ENCODE data around the gene UBASH3B. TPM values are rescaled to one million over a fixed set of nuclear protein-coding genes. Genes with fewer than 3 reads are reported as not detected.
A peak's percentile ranks its signal among the peaks of the same experiment; 100 is the strongest.
"Not testable (repeated sequence)": the region's sequence is repeated elsewhere in the genome, so short reads cannot be mapped to it uniquely, and the experiment has no call there.

UBASH3B gene
- total RNA-seq, 2 experiments from 2014 or later = 24.5 to 28.6 TPM

- H3K27me3 Mint-ChIP-seq = no peaks in the 10 kb centered on the region
- TF ChIP-seq CTCF (IDR thresholded peaks at IDR 0.05) = no peak
- H3K36me3 Mint-ChIP-seq (ENCODE audit: low read depth) = peaks cover 3% of the 10 kb centered on the region
- Histone ChIP-seq H3K9me3 (ENCODE audit: control insufficient read depth in 1 of 2, insufficient read depth in 1 of 2, low read length in 2 of 2) (no peaks in the 10 kb centered on the region), H3K27me3 (ENCODE audit: control insufficient read depth in 1 of 2, insufficient read depth in 2 of 2, low read length in 2 of 2) (no peaks in the 10 kb centered on the region), H3K36me3 (ENCODE audit: insufficient read depth, low read length) (no peaks in the 10 kb centered on the region), H3K4me1 (ENCODE audit: insufficient read depth, low read length) (peaks cover 68% of the 10 kb centered on the region), H3K4me3 (ENCODE audit: low read length) (no peak overlapping the region), H3K27ac (ENCODE audit: low read depth in 1 of 2, low read length in 2 of 2) (peak overlapping the region; percentile 10 to 91)
- ChIA-PET POLR2A (interaction anchor here (1.1 to 4.3 kb wide), 7 partner anchors 12 to 333 kb away, joined by 3 to 46 read pairs (median 8); partner anchors contain the start of gene HSPA8), CTCF (no interaction called here)
- peak overlapping the region; percentile 59 for H3K4me3 Mint-ChIP-seq
- ATAC-seq (ENCODE audit: poor library complexity) (no peak), DNase-seq (no peak)
- H3K27ac Mint-ChIP-seq = peak overlapping the region; percentile 95
- intact Hi-C loops (cut with DNase I, micrococcal nuclease) = no loop called here
- H3K9me3 Mint-ChIP-seq = no peaks in the 10 kb centered on the region
- H3K4me1 Mint-ChIP-seq (ENCODE audit: low read depth) = peaks cover 48% of the 10 kb centered on the region
These were observed 73.0 kb downstream of the UBASH3B start for GRCh38 chr11:122728561-122728960.

DNA sequence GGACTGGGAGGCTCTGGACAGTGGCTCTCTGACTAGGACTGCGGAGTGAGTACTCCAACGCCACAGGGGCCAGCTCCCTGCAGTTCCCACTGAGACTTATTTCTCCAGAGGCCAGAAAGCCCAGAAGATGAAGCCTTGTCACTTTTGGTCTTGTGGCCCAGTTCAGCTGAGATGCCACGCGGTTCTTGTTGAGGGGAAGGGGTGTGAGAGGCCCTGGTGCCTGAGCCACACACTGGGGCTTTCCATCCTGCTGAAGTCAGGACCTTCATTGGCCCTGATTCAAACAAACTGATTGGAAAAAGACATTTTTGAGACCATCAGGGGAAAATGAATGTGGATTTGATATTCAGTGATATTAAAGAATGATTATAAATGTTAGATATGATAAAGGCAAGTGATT, 73.6 kb downstream of the UBASH3B start:
- peak overlapping the region; percentile 95 for H3K27ac Mint-ChIP-seq
- H3K4me3 ChIP-seq (ENCODE audit: low read length) = no peak overlapping the region
- DNase-seq (peak in 2 of 14 experiments; percentile 25 to 30), ATAC-seq (ENCODE audit: poor library complexity) (no peak)
- no peaks in the 10 kb centered on the region for H3K27me3 ChIP-seq (ENCODE audit: control insufficient read depth in 1 of 2, insufficient read depth in 2 of 2, low read length in 2 of 2)
- H3K4me3 Mint-ChIP-seq = peak overlapping the region; percentile 34
- intact Hi-C loops (cut with DNase I, micrococcal nuclease) = no loop called here
- no peaks in the 10 kb centered on the region for H3K9me3 Mint-ChIP-seq
- no peaks in the 10 kb centered on the region for H3K9me3 ChIP-seq (ENCODE audit: control insufficient read depth in 1 of 2, insufficient read depth in 1 of 2, low read length in 2 of 2)
- CTCF ChIA-PET = no interaction called here
- peaks cover 42% of the 10 kb centered on the region for H3K4me1 Mint-ChIP-seq (ENCODE audit: low read depth)
- H3K27me3 Mint-ChIP-seq = no peaks in the 10 kb centered on the region
- no peak for TF ChIP-seq CTCF (IDR thresholded peaks at IDR 0.05)
- peak overlapping the region; percentile 10 to 91 for H3K27ac ChIP-seq (ENCODE audit: low read depth in 1 of 2, low read length in 2 of 2)
- POLR2A ChIA-PET = interaction anchor here (1.1 to 4.3 kb wide), 4 partner anchors 11 to 54 kb away, joined by 3 to 46 read pairs (median 18); no protein-coding TSS in a partner anchor
- peaks cover 68% of the 10 kb centered on the region for H3K4me1 ChIP-seq (ENCODE audit: insufficient read depth, low read length)
- peaks cover 3% of the 10 kb centered on the region for H3K36me3 Mint-ChIP-seq (ENCODE audit: low read depth)
- H3K36me3 ChIP-seq (ENCODE audit: insufficient read depth, low read length) = no peaks in the 10 kb centered on the region

DNA sequence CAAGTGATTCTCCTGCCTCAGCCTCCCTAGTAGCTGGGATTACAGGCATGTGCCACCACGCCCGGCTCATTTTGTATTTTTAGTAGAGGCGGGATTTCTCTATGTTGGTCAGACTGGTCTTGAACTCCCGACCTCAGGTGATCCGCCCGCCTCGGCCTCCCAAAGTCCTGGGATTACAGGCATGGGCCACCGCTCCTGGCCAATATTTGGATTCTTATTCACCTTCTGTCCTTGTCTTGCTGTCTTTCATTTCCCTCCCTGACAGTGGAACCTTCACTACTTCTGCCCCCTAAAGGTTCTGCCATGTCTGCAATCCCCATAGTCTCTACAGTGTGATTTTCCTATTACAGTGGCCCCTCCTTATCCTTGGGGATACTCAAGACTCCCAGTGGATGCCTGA, 75.2 kb downstream of the UBASH3B start:
- H3K36me3 ChIP-seq (ENCODE audit: insufficient read depth, low read length); H3K36me3 Mint-ChIP-seq (ENCODE audit: low read depth); H3K9me3 ChIP-seq (ENCODE audit: control insufficient read depth in 1 of 2, insufficient read depth in 1 of 2, low read length in 2 of 2); H3K27me3 Mint-ChIP-seq; H3K27ac ChIP-seq (ENCODE audit: low read depth in 1 of 2, low read length in 2 of 2); intact Hi-C loops (cut with DNase I, micrococcal nuclease); DNase-seq; ATAC-seq (ENCODE audit: poor library complexity); H3K4me3 Mint-ChIP-seq; POLR2A ChIA-PET; H3K4me3 ChIP-seq (ENCODE audit: low read length); H3K9me3 Mint-ChIP-seq; H3K27ac Mint-ChIP-seq; H3K27me3 ChIP-seq (ENCODE audit: control insufficient read depth in 1 of 2, insufficient read depth in 2 of 2, low read length in 2 of 2): not testable (repeated sequence)
- CTCF ChIA-PET = interaction anchor here (0.7 kb wide), 2 partner anchors 18 to 40 kb away, joined by 3 to 4 read pairs; no protein-coding TSS in a partner anchor
- H3K4me1 Mint-ChIP-seq (ENCODE audit: low read depth) = peaks cover 37% of the 10 kb centered on the region
- peaks cover 67% of the 10 kb centered on the region for H3K4me1 ChIP-seq (ENCODE audit: insufficient read depth, low read length)

GRCh38 chr11:122731500-122731913, 76.0 kb downstream of the UBASH3B start:
- no peak overlapping the region for H3K27ac ChIP-seq (ENCODE audit: low read depth in 1 of 2, low read length in 2 of 2)
- H3K27me3 Mint-ChIP-seq = no peaks in the 10 kb centered on the region
- H3K27ac Mint-ChIP-seq = no peak overlapping the region
- no peak for TF ChIP-seq CTCF (IDR thresholded peaks at IDR 0.05)
- peaks cover 30% of the 10 kb centered on the region for H3K4me1 Mint-ChIP-seq (ENCODE audit: low read depth)
- CTCF ChIA-PET = no interaction called here
- H3K27me3 ChIP-seq (ENCODE audit: control insufficient read depth in 1 of 2, insufficient read depth in 2 of 2, low read length in 2 of 2) = no peaks in the 10 kb centered on the region
- POLR2A ChIA-PET = interaction anchor here (1.2 to 2.5 kb wide), 2 partner anchors 12 to 23 kb away, joined by 6 read pairs; no protein-coding TSS in a partner anchor
- H3K4me1 ChIP-seq (ENCODE audit: insufficient read depth, low read length) = peaks cover 62% of the 10 kb centered on the region
- intact Hi-C loops (cut with DNase I, micrococcal nuclease) = no loop called here
- no peak overlapping the region for H3K4me3 ChIP-seq (ENCODE audit: low read length)
- ATAC-seq (ENCODE audit: poor library complexity) (no peak), DNase-seq (no peak)
- H3K9me3 ChIP-seq (ENCODE audit: control insufficient read depth in 1 of 2, insufficient read depth in 1 of 2, low read length in 2 of 2) = no peaks in the 10 kb centered on the region
- no peak overlapping the region for H3K4me3 Mint-ChIP-seq
- H3K9me3 Mint-ChIP-seq = no peaks in the 10 kb centered on the region
- peaks cover 3% of the 10 kb centered on the region for H3K36me3 Mint-ChIP-seq (ENCODE audit: low read depth)
- H3K36me3 ChIP-seq (ENCODE audit: insufficient read depth, low read length) = no peaks in the 10 kb centered on the region

Data from CD4-positive, alpha-beta T cell (primary cell).